Chondrocyte (in vitro differentiated cells): ENCODE results near the gene MAMSTR. TPM values are rescaled to one million over a fixed set of nuclear protein-coding genes. Genes with fewer than 3 reads are reported as not detected.

Experiments
- DNase-seq: peaks from one replicate; pipeline ENCODE4 v3.0.0; 2021; ENCODE audit warnings: mixed read lengths, low spot score
- H3K27ac Mint-ChIP-seq: one replicate; pipeline ENCODE4 v1.8.0; 2021; ENCODE audit warnings: mild to moderate bottlenecking, moderate library complexity, mixed read lengths; ENCODE audit not compliant: unreplicated experiment
- H3K27me3 Mint-ChIP-seq: 2 replicates; pipeline ENCODE4 v1.8.0; 2021; ENCODE audit warnings: low read depth, mixed read lengths
- H3K36me3 Mint-ChIP-seq: 2 replicates; pipeline ENCODE4 v1.8.0; 2021; ENCODE audit warnings: low read depth, mixed read lengths
- H3K4me1 Mint-ChIP-seq: 2 replicates; pipeline ENCODE4 v1.8.0; 2021; ENCODE audit warnings: low read depth, mild to moderate bottlenecking, mixed read lengths
- H3K4me3 Mint-ChIP-seq: one replicate; pipeline ENCODE4 v1.8.0; 2021; ENCODE audit warnings: mild to moderate bottlenecking, moderate library complexity, mixed read lengths; ENCODE audit not compliant: unreplicated experiment
- H3K9me3 Mint-ChIP-seq: 2 replicates; pipeline ENCODE4 v1.8.0; 2021; ENCODE audit warnings: low read depth, mixed read lengths
- CTCF ChIP-seq: fragments of 200-600 bp; sonication (generic); IDR thresholded peaks from 2 replicates; pipeline ENCODE4 v1.5.0; 2021; ENCODE audit warnings: antibody characterized with exemption, mild to moderate bottlenecking, moderate library complexity
- total RNA-seq: library from RNA; stranded (reverse); gene quantifications from 3 replicates; pipeline ENCODE4 v1.2.1, GENCODE V29; 2021

Gene MAMSTR
- total RNA-seq, 1 donor from 2014 or later: 1.7 TPM

DNA sequence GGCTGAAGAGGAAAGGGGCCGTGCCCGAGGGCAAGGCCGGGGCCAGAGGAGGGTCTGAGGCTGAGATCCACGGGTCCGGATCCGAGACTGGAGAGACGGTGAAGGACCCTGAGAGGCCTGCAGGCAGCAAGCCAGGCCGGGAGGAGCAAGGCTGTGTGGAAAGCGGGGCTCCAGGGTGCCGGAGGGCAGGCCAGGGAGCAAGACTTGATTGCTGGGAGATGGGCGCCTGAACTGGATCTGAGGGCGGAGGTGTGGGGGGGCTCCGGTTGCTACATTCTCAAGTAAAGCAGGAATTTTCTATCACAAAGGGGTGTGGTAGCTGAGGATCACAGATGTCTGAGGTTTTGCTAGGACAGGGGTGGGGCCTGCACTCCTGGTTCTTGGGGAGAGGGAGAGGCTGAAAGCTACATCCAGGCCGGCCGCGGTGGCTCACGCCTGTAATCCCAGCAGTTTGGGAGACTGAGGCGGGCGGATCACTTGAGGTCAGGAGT, 3.8 kb downstream of the MAMSTR start:
- no peak overlapping the region for H3K4me3 Mint-ChIP-seq
- no peaks in the 10 kb centered on the region for H3K27me3 Mint-ChIP-seq
- no peaks in the 10 kb centered on the region for H3K9me3 Mint-ChIP-seq
- peak overlapping the region; percentile 57 for H3K27ac Mint-ChIP-seq
- no peak for TF ChIP-seq CTCF
- no peaks in the 10 kb centered on the region for H3K36me3 Mint-ChIP-seq
- no peak for DNase-seq
- H3K4me1 Mint-ChIP-seq: peaks cover 43% of the 10 kb centered on the region

DNA sequence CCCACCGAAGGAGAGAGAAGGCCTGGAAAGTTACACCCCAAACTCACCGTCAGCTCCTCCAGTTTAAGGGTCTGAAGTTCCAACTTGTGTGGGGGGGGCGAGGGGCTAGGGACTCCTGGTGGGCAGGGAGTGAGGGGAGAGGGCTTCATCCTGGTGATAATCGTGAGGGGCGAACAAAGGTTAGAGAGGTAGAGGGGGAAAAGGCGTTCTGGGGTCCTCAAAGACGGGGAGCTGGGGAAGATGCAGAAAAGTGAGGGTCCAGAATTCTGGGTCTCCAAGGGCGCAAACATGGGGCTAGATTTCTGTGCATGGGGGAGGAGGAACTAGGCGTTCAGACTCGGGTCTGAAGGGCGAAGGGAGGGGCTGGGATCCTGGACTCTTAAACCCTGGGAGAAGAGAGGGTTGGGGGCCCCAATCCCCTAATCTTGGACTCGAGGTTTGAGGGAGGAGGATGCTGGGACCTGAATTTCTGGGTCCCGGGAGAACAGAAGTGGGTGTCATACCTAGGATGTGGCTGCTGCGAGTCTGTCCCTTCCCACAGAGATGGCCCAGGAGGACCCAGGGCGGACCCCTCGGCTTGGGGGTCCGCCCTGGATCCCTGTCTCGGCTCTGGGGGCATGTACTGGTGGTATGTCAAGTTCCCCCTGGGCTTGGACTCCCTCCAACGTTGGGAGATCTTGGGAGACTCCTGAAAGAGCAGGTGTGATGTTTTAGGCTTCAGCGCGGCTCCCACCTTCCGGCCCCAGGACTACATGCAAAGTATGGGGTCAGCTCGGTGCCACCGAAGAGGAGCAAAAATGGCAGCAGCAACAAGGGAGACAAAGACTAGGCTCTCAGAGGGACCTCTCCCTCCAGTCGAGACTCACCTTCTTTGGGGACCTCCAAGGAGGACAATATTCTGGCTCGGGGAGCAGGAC, 4.5 kb downstream of the MAMSTR start:
- no peaks in the 10 kb centered on the region for H3K9me3 Mint-ChIP-seq
- peaks cover 37% of the 10 kb centered on the region for H3K4me1 Mint-ChIP-seq
- DNase-seq: no peak
- no peak for TF ChIP-seq CTCF
- H3K27ac Mint-ChIP-seq: peak overlapping the region; percentile 97
- no peaks in the 10 kb centered on the region for H3K36me3 Mint-ChIP-seq
- H3K4me3 Mint-ChIP-seq: peak overlapping the region; percentile 91
- H3K27me3 Mint-ChIP-seq: no peaks in the 10 kb centered on the region

DNA sequence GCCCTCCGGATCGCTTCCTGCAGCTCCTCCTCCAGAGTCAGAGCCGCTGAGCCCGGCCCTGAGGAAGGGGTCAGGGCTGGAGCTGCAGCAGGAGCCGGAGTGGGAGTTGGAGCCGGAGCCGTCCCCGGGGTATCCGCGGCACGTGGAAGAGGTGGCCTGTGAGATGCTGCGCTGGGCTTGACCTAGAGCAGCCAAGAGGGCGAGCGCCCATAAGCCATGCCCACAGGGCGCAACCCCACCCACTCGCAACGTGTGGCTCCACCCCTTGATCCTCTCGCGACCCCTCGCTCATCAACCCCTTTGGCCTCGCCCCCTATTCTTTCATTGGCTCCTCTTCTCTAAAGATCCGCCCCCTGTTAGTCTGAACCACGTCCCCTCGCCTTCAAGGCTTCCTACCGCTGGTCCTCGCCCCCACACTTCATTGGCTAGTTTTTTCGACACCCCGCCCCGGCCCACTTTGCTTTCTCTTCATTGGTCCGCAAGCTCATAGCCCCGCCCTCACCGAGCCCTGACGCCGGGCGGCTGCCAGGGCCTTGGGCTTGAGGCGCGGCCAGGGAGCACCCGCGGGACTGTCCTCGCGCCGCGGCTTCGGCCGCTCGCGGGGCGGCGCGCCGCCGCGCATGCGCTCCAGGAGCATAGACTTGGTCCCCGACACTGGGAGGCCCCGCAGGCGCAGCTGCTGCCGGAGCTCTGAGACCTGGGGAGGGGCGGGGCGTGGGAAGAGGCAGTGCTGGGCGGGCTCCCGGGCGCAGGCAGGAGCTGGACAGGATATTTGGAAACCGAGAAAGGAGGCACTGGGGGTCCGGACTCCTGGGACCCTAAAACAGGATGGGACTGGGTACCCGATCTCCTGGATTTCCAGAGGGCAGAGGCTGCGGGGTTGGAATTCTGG, 5.4 kb downstream of the MAMSTR start:
- no peak for TF ChIP-seq CTCF
- Mint-ChIP-seq H3K4me1 (peaks cover 37% of the 10 kb centered on the region), H3K4me3 (peak overlapping the region; percentile 91), H3K27ac (peak overlapping the region; percentile 97), H3K27me3 (no peaks in the 10 kb centered on the region), H3K36me3 (no peaks in the 10 kb centered on the region), H3K9me3 (no peaks in the 10 kb centered on the region)
- peak; percentile 100 for DNase-seq

DNA sequence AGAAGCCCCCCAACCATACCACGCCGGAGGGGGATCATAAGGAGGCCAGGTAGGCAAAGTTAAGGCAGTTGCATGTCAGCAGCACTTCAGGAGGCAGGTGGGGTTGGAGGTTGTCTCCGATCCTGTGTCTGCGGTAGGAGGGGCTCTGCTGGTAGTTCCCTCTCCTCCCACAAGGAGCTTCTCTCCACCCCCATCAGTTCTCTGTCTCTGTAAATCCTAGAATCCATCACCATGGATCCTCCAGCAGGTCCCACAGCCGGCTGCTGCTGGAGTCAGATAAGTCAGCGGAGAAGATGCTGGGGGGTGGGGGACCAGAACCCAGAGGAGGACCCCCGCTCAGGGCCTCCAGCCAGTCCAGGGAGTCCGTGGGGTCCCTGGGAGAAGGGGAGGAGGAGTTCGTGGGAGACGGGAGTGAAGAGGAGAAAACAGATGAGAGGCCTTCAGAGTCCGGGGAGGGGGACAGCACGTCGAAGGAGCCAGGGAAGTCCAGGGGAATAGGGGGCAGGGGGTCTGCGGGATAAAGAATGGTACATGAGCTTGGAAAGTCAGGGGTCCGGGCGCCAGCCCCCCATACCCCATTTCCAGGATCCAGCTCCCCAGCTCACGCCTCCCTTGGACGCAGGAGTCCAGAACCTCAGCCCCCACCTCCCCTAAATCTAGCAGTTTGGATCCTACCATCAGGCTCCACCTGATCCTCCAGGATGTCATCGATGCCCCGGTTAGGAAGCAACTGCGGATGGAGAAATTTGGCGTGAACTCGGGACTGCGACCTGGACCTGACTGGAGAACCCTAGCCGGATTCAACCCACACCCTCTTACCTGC, 6.3 kb downstream of the MAMSTR start:
- no peaks in the 10 kb centered on the region for H3K9me3 Mint-ChIP-seq
- H3K36me3 Mint-ChIP-seq: no peaks in the 10 kb centered on the region
- H3K27me3 Mint-ChIP-seq: no peaks in the 10 kb centered on the region
- no peak for DNase-seq
- peak; percentile 50 for TF ChIP-seq CTCF
- H3K4me1 Mint-ChIP-seq: peaks cover 37% of the 10 kb centered on the region
- peak overlapping the region; percentile 24 for H3K27ac Mint-ChIP-seq
- peak overlapping the region; percentile 91 for H3K4me3 Mint-ChIP-seq
